ENCODE results near the gene ZNF776. TPM values are rescaled to one million over a fixed set of nuclear protein-coding genes. Genes with fewer than 3 reads are reported as not detected.

Gene ZNF776
- total RNA-seq, 1 experiment from 2014 or later, result 17.3 TPM

DNA sequence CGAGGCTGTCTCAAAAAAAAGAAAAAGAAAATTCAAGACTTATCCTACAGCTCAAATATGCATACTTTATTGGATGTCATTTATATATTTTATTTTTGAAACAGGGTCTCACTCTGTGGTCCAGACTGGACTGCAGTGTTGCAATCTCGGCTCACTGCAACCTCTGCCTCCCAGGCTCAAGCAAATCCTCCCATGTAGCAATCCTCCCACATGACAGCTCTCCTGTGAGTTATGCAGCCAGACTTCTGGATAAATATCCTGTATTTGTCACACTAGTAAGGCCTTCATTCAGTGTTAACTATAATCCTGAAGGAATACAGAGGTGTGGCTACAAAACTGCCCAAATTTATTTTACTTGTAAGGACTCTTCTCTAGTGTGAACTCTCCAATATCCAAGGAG, 60.9 kb downstream of the ZNF776 start:
- H3K79me2 ChIP-seq (ENCODE audit: low read length), result peaks cover 25% of the 10 kb centered on the region
- ChIA-PET CTCF (no interaction called here), POLR2A (ENCODE audit: unreplicated experiment) (no interaction called here)
- no peak overlapping the region for H3K27ac ChIP-seq (ENCODE audit: low read length)
- H3K9me3 ChIP-seq (ENCODE audit: low read length), result no peaks in the 10 kb centered on the region
- H3K9me2 ChIP-seq (replicated peaks; ENCODE audit: low read length), result no peaks in the 10 kb centered on the region
- H3K27me3 ChIP-seq (ENCODE audit: low read length), result no peaks in the 10 kb centered on the region
- no peaks in the 10 kb centered on the region for H4K20me1 ChIP-seq (ENCODE audit: low read length)
- TF ChIP-seq, protein P1, sequence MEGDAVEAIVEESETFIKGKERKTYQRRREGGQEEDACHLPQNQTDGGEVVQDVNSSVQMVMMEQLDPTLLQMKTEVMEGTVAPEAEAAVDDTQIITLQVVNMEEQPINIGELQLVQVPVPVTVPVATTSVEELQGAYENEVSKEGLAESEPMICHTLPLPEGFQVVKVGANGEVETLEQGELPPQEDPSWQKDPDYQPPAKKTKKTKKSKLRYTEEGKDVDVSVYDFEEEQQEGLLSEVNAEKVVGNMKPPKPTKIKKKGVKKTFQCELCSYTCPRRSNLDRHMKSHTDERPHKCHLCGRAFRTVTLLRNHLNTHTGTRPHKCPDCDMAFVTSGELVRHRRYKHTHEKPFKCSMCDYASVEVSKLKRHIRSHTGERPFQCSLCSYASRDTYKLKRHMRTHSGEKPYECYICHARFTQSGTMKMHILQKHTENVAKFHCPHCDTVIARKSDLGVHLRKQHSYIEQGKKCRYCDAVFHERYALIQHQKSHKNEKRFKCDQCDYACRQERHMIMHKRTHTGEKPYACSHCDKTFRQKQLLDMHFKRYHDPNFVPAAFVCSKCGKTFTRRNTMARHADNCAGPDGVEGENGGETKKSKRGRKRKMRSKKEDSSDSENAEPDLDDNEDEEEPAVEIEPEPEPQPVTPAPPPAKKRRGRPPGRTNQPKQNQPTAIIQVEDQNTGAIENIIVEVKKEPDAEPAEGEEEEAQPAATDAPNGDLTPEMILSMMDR (conservative IDR thresholded peaks at IDR 0.05; ENCODE audit: low read depth, low read length), result no peak
- TF ChIP-seq EZH2 (IDR thresholded peaks at IDR 0.05; ENCODE audit: low read length, unreplicated experiment) (no peak), EZH2phosphoT487 (IDR thresholded peaks at IDR 0.05; ENCODE audit: borderline replicate concordance, low read length) (no peak)
- no peak overlapping the region for H2AFZ ChIP-seq (ENCODE audit: low read length)
- ATAC-seq, result no peak
- no TSS peak for BruUV-seq (replicated peaks)
- H3K4me1 ChIP-seq (ENCODE audit: insufficient read depth, low read length), result peaks cover 30% of the 10 kb centered on the region
- no peak overlapping the region for H3K4me3 ChIP-seq (ENCODE audit: low read length)
- H3K9ac ChIP-seq (ENCODE audit: low read length), result no peak overlapping the region
- intact Hi-C loops (cut with micrococcal nuclease), result no loop called here
- DNase-seq, result no peak
- H3F3A ChIP-seq (ENCODE audit: low read length, unreplicated experiment), result no peaks in the 10 kb centered on the region
- H3K36me3 ChIP-seq (ENCODE audit: low read depth, low read length), result peaks cover 20% of the 10 kb centered on the region
- H3K4me2 ChIP-seq (ENCODE audit: low read length), result no peak overlapping the region

Other genes with a start within 250 kb of the ZNF776 start
- 9.0 and 21.1 TPM in 2 replicates for gene ZNF773, start 246.9 kb upstream of the ZNF776 start, total RNA-seq (2014; rRNA removed)
- 4.3 and 5.0 TPM in 2 replicates for gene ZNF549, start 219.5 kb upstream of the ZNF776 start, total RNA-seq (2014; rRNA removed)
- gene ZNF550, start 187.0 kb upstream of the ZNF776 start, total RNA-seq (2014; rRNA removed), result 3.1 and 4.2 TPM in 2 replicates
- gene ZNF416, start 167.9 kb upstream of the ZNF776 start, total RNA-seq (2014; rRNA removed), result 2.4 and 3.6 TPM in 2 replicates
- gene ZIK1, start 162.7 kb upstream of the ZNF776 start, total RNA-seq (2014; rRNA removed), result 0.33 and 0.46 TPM in 2 replicates
- 15.0 and 16.9 TPM in 2 replicates for gene ZNF530, start 146.9 kb upstream of the ZNF776 start, total RNA-seq (2014; rRNA removed)
- gene ZNF134, start 132.6 kb upstream of the ZNF776 start, total RNA-seq (2014; rRNA removed), result 22.2 and 22.3 TPM in 2 replicates
- 9.6 and 10.1 TPM in 2 replicates for gene ZNF211, start 113.6 kb upstream of the ZNF776 start, total RNA-seq (2014; rRNA removed)
- not detected in 2 replicates for gene ZSCAN4, start 77.9 kb upstream of the ZNF776 start, total RNA-seq (2014; rRNA removed)
- 19.7 and 20.4 TPM in 2 replicates for gene ZNF551, start 64.8 kb upstream of the ZNF776 start, total RNA-seq (2014; rRNA removed)
- 0.46 TPM in 1 of 2 replicates, not detected in the other for gene ZNF154, start 37.6 kb upstream of the ZNF776 start, total RNA-seq (2014; rRNA removed)
- gene ZNF671, start 19.2 kb upstream of the ZNF776 start, total RNA-seq (2014; rRNA removed), result 2.3 and 4.2 TPM in 2 replicates
- 13.1 and 13.2 TPM in 2 replicates for gene ZNF586, start 22.9 kb downstream of the ZNF776 start, total RNA-seq (2014; rRNA removed)
- gene ZNF552, start 68.1 kb downstream of the ZNF776 start, total RNA-seq (2014; rRNA removed), result 8.4 and 12.0 TPM in 2 replicates
- 21.2 and 28.0 TPM in 2 replicates for gene ZNF587B, start 83.5 kb downstream of the ZNF776 start, total RNA-seq (2014; rRNA removed)
- 16.3 and 21.4 TPM in 2 replicates for gene ZNF587, start 103.0 kb downstream of the ZNF776 start, total RNA-seq (2014; rRNA removed)
- 3.3 and 3.6 TPM in 2 replicates for gene ZNF814, start 142.2 kb downstream of the ZNF776 start, total RNA-seq (2014; rRNA removed)
- 9.3 and 10.1 TPM in 2 replicates for gene ZNF417, start 169.8 kb downstream of the ZNF776 start, total RNA-seq (2014; rRNA removed)
- 0.04 TPM in 1 of 2 replicates, not detected in the other for gene ZNF418, start 188.6 kb downstream of the ZNF776 start, total RNA-seq (2014; rRNA removed)
- gene ZNF256, start 200.9 kb downstream of the ZNF776 start, total RNA-seq (2014; rRNA removed), result 4.4 and 5.5 TPM in 2 replicates
- gene C19orf18, start 227.7 kb downstream of the ZNF776 start, total RNA-seq (2014; rRNA removed), result 0.40 TPM in 1 of 2 replicates, not detected in the other